ENCODE measurements around the gene ENOX1.

ENOX1 gene

DNA sequence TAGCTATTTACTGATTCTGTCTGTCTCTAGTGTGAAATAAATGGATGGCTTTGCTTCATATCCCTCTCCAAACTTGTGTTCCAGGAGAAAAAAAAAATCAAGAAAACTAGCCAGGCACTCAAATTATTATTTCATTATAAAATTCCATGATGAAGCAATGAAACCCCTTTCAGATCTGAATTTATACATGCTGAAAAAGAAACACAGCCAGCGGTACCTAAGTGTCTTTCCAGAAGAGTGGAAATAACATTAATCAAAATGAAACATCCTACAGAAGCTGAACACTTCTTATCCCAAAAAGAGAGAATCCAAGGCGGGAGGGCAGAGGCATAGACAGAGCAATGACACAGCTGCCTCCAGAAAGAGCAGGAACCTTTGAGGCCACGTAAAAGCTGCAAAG is 15.9 kb downstream of the ENOX1 start:
- ChIA-PET CTCF (interaction anchor here (0.6 to 0.7 kb wide), 2 partner anchors 14 to 509 kb away, joined by 3 to 7 read pairs; no protein-coding TSS in a partner anchor), POLR2A (no interaction called here)
- TF ChIP-seq, protein P1, sequence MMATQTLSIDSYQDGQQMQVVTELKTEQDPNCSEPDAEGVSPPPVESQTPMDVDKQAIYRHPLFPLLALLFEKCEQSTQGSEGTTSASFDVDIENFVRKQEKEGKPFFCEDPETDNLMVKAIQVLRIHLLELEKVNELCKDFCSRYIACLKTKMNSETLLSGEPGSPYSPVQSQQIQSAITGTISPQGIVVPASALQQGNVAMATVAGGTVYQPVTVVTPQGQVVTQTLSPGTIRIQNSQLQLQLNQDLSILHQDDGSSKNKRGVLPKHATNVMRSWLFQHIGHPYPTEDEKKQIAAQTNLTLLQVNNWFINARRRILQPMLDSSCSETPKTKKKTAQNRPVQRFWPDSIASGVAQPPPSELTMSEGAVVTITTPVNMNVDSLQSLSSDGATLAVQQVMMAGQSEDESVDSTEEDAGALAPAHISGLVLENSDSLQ (IDR thresholded peaks at IDR 0.05): no peak
- no peak for TF ChIP-seq BHLHE40 (IDR thresholded peaks at IDR 0.05; ENCODE audit: borderline replicate concordance)
- no peak for TF ChIP-seq HDGF (IDR thresholded peaks at IDR 0.05; ENCODE audit: borderline replicate concordance)
- no peak for TF ChIP-seq TARDBP (IDR thresholded peaks at IDR 0.05)
- no peak for TF ChIP-seq ELF4 (IDR thresholded peaks at IDR 0.05)
- no peak for TF ChIP-seq FOXM1 (IDR thresholded peaks at IDR 0.05; ENCODE audit: borderline replicate concordance)
- TF ChIP-seq SUZ12 (IDR thresholded peaks at IDR 0.05): no peak
- no peak for TF ChIP-seq ARNT (IDR thresholded peaks at IDR 0.05)
- TF ChIP-seq FOXK2 (IDR thresholded peaks at IDR 0.05): no peak
- TF ChIP-seq L3MBTL2 (conservative IDR thresholded peaks at IDR 0.05): no peak
- TF ChIP-seq NFRKB (IDR thresholded peaks at IDR 0.05): no peak
- no peak for TF ChIP-seq FOXA1 (IDR thresholded peaks at IDR 0.05)
- no peak for TF ChIP-seq SP1 (IDR thresholded peaks at IDR 0.05)
- TF ChIP-seq LEF1 (IDR thresholded peaks at IDR 0.05; ENCODE audit: borderline replicate concordance): no peak
- TF ChIP-seq CTBP1 (IDR thresholded peaks at IDR 0.05; ENCODE audit: borderline replicate concordance): no peak
- TF ChIP-seq ZNF384 (IDR thresholded peaks at IDR 0.05): no peak
- no peak for DNase-seq (ENCODE audit: extremely low spot score)

DNA sequence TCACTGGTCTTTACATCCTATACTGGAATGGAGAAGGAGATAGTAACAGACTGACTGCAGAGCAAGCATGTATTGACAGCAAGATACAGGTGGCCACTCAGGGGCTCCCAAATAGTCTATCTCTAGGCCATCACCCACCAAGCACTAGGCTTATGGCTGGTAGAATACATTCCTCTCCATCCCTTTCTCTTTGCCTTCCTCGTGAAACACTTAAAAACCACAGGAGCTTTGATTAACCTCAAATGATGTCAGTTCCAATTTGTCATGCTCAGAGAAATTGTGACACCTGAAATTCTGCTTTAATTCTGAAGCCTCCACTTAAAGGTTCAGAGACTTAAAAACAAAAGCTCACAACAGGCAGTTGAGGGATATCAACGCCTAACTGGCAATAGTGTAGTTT is 17.2 kb downstream of the ENOX1 start:
- POLR2A ChIA-PET: no interaction called here
- CTCF ChIA-PET: no interaction called here

DNA sequence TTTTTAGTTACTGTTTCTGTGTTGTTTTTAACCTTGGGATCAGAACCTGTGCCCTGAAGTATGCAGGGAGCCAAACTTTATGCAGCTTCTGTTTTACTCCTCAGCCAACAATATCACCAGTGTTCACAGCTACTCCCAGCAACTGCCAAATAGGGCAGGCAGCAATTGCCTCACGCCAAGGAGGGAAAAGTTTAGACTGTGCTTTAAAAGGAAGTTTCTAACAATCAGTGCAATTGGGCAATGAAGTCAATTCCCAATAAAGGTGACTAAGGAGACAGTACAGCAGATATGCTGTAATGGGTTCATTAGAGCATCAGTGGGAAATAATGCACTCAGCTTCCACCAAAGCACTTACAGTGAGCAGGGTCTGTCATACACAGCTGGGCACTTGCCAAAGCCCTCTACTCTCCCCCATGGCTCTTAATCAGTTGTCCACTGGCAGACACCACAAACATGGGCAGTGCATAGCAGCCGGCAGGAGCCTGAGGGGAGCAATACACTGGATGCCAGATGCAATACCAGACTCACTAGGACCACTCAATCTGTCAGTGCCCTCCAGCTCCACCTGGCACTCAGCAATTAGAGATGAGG is 19.3 kb downstream of the ENOX1 start:
- ChIA-PET CTCF (interaction anchor here (1.1 kb wide), 1 partner anchor 31 kb away, joined by 4 read pairs; no protein-coding TSS in a partner anchor), POLR2A (no interaction called here)
- TF ChIP-seq L3MBTL2 (conservative IDR thresholded peaks at IDR 0.05) (no peak), FOXK2 (IDR thresholded peaks at IDR 0.05) (no peak), HDGF (IDR thresholded peaks at IDR 0.05; ENCODE audit: borderline replicate concordance) (no peak), ZNF384 (IDR thresholded peaks at IDR 0.05) (no peak), ELF4 (IDR thresholded peaks at IDR 0.05) (no peak), CTBP1 (IDR thresholded peaks at IDR 0.05; ENCODE audit: borderline replicate concordance) (no peak), SUZ12 (IDR thresholded peaks at IDR 0.05) (no peak), FOXM1 (IDR thresholded peaks at IDR 0.05; ENCODE audit: borderline replicate concordance) (no peak), NFRKB (IDR thresholded peaks at IDR 0.05) (no peak), TARDBP (IDR thresholded peaks at IDR 0.05) (no peak), LEF1 (IDR thresholded peaks at IDR 0.05; ENCODE audit: borderline replicate concordance) (no peak), SP1 (IDR thresholded peaks at IDR 0.05) (no peak), FOXA1 (IDR thresholded peaks at IDR 0.05) (no peak), ARNT (IDR thresholded peaks at IDR 0.05) (no peak), BHLHE40 (IDR thresholded peaks at IDR 0.05; ENCODE audit: borderline replicate concordance) (no peak)
- TF ChIP-seq, protein P1 (IDR thresholded peaks at IDR 0.05): no peak
- no peak for DNase-seq (ENCODE audit: extremely low spot score)

More for the DNA sequence above, 17.2 kb downstream of the ENOX1 start:
- no peak for DNase-seq (ENCODE audit: extremely low spot score)
- TF ChIP-seq BHLHE40 (IDR thresholded peaks at IDR 0.05; ENCODE audit: borderline replicate concordance) (no peak), FOXM1 (IDR thresholded peaks at IDR 0.05; ENCODE audit: borderline replicate concordance) (no peak), HDGF (IDR thresholded peaks at IDR 0.05; ENCODE audit: borderline replicate concordance) (no peak), FOXK2 (IDR thresholded peaks at IDR 0.05) (no peak), SP1 (IDR thresholded peaks at IDR 0.05) (no peak), ZNF384 (IDR thresholded peaks at IDR 0.05) (no peak), NFRKB (IDR thresholded peaks at IDR 0.05) (no peak), FOXA1 (IDR thresholded peaks at IDR 0.05) (no peak), L3MBTL2 (conservative IDR thresholded peaks at IDR 0.05) (no peak), LEF1 (IDR thresholded peaks at IDR 0.05; ENCODE audit: borderline replicate concordance) (no peak), SUZ12 (IDR thresholded peaks at IDR 0.05) (no peak), TARDBP (IDR thresholded peaks at IDR 0.05) (no peak), ARNT (IDR thresholded peaks at IDR 0.05) (no peak), CTBP1 (IDR thresholded peaks at IDR 0.05; ENCODE audit: borderline replicate concordance) (no peak)
- TF ChIP-seq, protein P1 (IDR thresholded peaks at IDR 0.05): no peak

DNA sequence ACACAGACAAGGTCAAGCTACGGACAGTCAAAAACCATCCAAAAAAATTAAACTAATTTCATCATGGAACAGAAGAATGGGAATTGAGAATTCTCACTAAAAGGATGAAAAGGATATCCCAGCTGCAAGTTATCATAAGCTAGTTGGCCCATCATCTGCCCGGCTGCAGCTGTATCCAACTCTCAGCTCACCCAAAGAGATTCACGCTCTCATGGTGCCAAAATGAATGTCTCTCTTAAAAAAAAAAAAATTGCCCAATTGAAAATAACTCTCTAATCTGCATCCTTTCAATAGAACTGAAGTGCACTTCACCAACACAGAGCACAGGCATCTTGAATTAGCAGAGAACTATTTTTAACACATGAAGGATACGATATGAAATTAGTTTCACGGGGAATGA is 20.0 kb downstream of the ENOX1 start:
- no peak for DNase-seq (ENCODE audit: extremely low spot score)
- TF ChIP-seq CTBP1 (IDR thresholded peaks at IDR 0.05; ENCODE audit: borderline replicate concordance): no peak
- TF ChIP-seq L3MBTL2 (conservative IDR thresholded peaks at IDR 0.05): no peak
- TF ChIP-seq FOXM1 (IDR thresholded peaks at IDR 0.05; ENCODE audit: borderline replicate concordance): no peak
- TF ChIP-seq HDGF (IDR thresholded peaks at IDR 0.05; ENCODE audit: borderline replicate concordance): no peak
- no peak for TF ChIP-seq ELF4 (IDR thresholded peaks at IDR 0.05)
- TF ChIP-seq SUZ12 (IDR thresholded peaks at IDR 0.05): no peak
- ChIA-PET CTCF (interaction anchor here (1.1 kb wide), 1 partner anchor 31 kb away, joined by 4 read pairs; no protein-coding TSS in a partner anchor), POLR2A (no interaction called here)

DNA sequence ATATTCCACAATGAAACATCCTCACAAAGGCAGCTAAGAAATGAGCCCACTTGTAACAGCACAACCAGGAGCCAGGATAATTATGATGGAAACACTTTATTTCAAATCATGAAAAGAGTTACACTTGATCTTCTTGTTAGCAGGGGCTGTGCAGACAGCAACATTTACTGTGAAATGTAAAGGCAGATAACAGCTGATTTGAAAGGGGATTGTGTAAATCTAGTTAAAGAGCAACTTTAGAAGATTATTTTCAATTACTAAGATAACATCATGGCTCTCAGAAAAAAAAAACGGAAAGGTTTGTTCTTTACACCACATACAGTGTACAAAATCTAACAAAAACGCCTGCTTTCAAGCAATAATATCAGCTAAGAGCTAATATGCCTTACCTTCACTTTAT is 22.4 kb downstream of the ENOX1 start:
- POLR2A ChIA-PET: no interaction called here
- DNase-seq (ENCODE audit: extremely low spot score): no peak
- TF ChIP-seq, protein P1 (IDR thresholded peaks at IDR 0.05): no peak
- no peak for TF ChIP-seq ZNF384 (IDR thresholded peaks at IDR 0.05)
- no peak for TF ChIP-seq ARNT (IDR thresholded peaks at IDR 0.05)
- TF ChIP-seq ELF4 (IDR thresholded peaks at IDR 0.05): no peak
- no peak for TF ChIP-seq FOXA1 (IDR thresholded peaks at IDR 0.05)
- no peak for TF ChIP-seq NFRKB (IDR thresholded peaks at IDR 0.05)
- no peak for TF ChIP-seq BHLHE40 (IDR thresholded peaks at IDR 0.05; ENCODE audit: borderline replicate concordance)
- no peak for TF ChIP-seq L3MBTL2 (conservative IDR thresholded peaks at IDR 0.05)
- TF ChIP-seq FOXK2 (IDR thresholded peaks at IDR 0.05): no peak
- no peak for TF ChIP-seq SUZ12 (IDR thresholded peaks at IDR 0.05)
- no peak for TF ChIP-seq TARDBP (IDR thresholded peaks at IDR 0.05)
- no peak for TF ChIP-seq SP1 (IDR thresholded peaks at IDR 0.05)
- TF ChIP-seq CTBP1 (IDR thresholded peaks at IDR 0.05; ENCODE audit: borderline replicate concordance): no peak
- no peak for TF ChIP-seq FOXM1 (IDR thresholded peaks at IDR 0.05; ENCODE audit: borderline replicate concordance)
- no peak for TF ChIP-seq HDGF (IDR thresholded peaks at IDR 0.05; ENCODE audit: borderline replicate concordance)
- CTCF ChIA-PET: no interaction called here
